ENCODE results near the gene CLEC16A. TPM values are rescaled to one million over a fixed set of nuclear protein-coding genes. Genes with fewer than 3 reads are reported as not detected.

CLEC16A gene
- total and polyA plus RNA-seq, 4 donors, result 14.3 to 44.4 (median 26.4) TPM

DNA sequence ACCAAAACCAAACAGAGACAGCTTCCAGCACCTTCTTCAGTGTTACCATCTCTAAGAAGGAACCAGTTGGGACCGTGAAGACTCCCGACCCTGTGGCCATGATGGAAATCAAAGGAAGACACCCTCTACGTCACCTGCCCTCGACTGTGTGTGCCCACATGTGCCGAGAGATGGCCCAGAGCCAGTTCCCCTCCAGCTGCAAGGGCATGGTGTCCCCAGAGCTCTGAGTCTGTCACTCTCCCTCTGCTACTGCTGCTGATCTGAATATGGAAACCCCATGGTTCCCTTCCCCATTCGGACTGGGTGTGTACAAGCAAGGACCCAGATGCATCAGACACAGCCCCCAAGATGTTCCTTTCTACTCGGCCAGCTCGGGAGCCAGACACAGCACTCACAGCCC lies 235.2 kb downstream of the CLEC16A start:
- DNase-seq, result no peak
- Histone ChIP-seq H3K27ac (ENCODE audit: low read depth in 1 of 2, low read length in 1 of 2) (no peak overlapping the region), H3K36me3 (ENCODE audit: control insufficient read depth in 4 of 4, insufficient read depth in 4 of 4, low read length in 4 of 4) (peaks cover 0 to 17% (median 3%) of the 10 kb centered on the region in 4 donors), H3K9me3 (ENCODE audit: control insufficient read depth in 4 of 4, insufficient read depth in 3 of 4, low read length in 3 of 4) (no peaks in the 10 kb centered on the region), H3K4me3 (no peak overlapping the region), H3K9ac (ENCODE audit: insufficient read depth in 1 of 2, low read length in 2 of 2) (no peak overlapping the region), H3K27me3 (ENCODE audit: control insufficient read depth in 3 of 3, insufficient read depth in 3 of 3, low read length in 2 of 3) (no peaks in the 10 kb centered on the region), H3K4me1 (ENCODE audit: control insufficient read depth in 5 of 5, insufficient read depth in 5 of 5, low read length in 5 of 5) (peaks cover 0 to 33% (median 4%) of the 10 kb centered on the region in 5 donors)
- no peak for ATAC-seq (ENCODE audit: insufficient read depth, low FRiP score)
- 85 to 86% methylated on average over 8 of the region's 8 CpGs for WGBS, 2 donors
- TF ChIP-seq, protein P1, sequence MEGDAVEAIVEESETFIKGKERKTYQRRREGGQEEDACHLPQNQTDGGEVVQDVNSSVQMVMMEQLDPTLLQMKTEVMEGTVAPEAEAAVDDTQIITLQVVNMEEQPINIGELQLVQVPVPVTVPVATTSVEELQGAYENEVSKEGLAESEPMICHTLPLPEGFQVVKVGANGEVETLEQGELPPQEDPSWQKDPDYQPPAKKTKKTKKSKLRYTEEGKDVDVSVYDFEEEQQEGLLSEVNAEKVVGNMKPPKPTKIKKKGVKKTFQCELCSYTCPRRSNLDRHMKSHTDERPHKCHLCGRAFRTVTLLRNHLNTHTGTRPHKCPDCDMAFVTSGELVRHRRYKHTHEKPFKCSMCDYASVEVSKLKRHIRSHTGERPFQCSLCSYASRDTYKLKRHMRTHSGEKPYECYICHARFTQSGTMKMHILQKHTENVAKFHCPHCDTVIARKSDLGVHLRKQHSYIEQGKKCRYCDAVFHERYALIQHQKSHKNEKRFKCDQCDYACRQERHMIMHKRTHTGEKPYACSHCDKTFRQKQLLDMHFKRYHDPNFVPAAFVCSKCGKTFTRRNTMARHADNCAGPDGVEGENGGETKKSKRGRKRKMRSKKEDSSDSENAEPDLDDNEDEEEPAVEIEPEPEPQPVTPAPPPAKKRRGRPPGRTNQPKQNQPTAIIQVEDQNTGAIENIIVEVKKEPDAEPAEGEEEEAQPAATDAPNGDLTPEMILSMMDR (IDR thresholded peaks at IDR 0.05; ENCODE audit: control extremely low read depth, extremely low read depth), result no peak

DNA sequence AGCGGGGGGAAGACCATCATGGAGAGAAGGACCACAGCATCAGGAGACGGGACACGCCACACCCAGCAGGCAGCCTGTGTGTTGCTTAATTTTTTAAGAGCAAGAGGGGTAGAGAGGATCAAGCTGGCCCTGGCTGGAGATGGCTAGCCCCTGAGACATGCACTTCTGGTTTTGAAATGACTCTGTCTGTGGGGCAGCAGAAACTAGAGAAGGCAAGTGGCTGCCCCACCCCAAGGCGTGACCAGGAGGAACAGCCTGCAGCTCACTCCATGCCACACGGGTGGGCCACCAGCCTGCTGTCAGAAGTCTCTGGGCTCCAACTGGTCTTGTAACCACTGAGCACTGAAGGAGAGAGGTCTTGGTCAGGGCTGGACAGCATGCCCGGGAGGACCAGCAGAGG lies 236.1 kb downstream of the CLEC16A start:
- 81% methylated on average over 6 of the region's 6 CpGs for WGBS, 2 donors

DNA sequence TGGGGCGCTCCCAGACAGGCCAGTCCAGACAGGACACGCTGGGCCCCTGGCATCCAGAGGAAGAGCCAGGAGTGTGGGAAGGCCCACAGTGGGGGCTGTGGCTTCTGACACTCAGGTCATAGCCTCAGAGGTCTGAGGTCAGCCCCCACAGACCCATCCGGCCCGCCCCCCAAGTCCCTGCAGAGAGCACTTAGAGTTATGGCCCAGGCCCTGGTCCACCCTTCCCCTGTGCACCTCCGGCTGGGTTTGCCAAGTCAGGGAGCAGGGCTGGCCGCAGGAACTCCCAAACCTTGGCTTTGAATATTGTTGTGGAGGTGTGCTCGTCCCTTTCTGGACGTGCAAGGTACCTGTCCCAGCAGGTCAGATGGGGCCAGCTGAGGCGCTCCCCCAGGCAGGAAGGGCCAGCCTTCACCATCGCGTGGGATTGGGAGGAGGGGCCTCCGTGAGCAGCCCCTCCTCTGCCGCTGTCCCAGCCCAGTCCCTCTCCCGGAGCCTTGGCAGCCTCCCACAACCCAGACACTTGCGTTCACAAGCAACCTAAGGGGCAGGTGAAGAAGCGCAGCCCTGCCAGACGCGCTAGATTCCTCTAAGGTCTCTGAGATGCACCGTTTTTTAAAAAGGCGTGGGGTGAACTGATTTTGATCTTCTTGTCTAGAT lies 237.0 kb downstream of the CLEC16A start:
- no peak overlapping the region for H3K9ac ChIP-seq (ENCODE audit: insufficient read depth in 1 of 2, low read length in 2 of 2)
- no peak for ATAC-seq (ENCODE audit: insufficient read depth, low FRiP score)
- H3K4me1 ChIP-seq (ENCODE audit: control insufficient read depth in 5 of 5, insufficient read depth in 5 of 5, low read length in 5 of 5), result peaks cover 0 to 16% (median 0%) of the 10 kb centered on the region in 5 donors
- DNase-seq, result no peak
- TF ChIP-seq, protein P1 (IDR thresholded peaks at IDR 0.05; ENCODE audit: control extremely low read depth, extremely low read depth), result no peak
- WGBS, 2 donors, result 91 to 92% methylated on average over 20 of the region's 20 CpGs
- H3K36me3 ChIP-seq (ENCODE audit: control insufficient read depth in 4 of 4, insufficient read depth in 4 of 4, low read length in 4 of 4), result peaks cover 0 to 17% (median 3%) of the 10 kb centered on the region in 4 donors
- H3K4me3 ChIP-seq, result no peak overlapping the region
- H3K27ac ChIP-seq (ENCODE audit: low read depth in 1 of 2, low read length in 1 of 2), result no peak overlapping the region
- no peaks in the 10 kb centered on the region for H3K27me3 ChIP-seq (ENCODE audit: control insufficient read depth in 3 of 3, insufficient read depth in 3 of 3, low read length in 2 of 3)
- H3K9me3 ChIP-seq (ENCODE audit: control insufficient read depth in 4 of 4, insufficient read depth in 3 of 4, low read length in 3 of 4), result no peaks in the 10 kb centered on the region

More for the DNA sequence above, 236.1 kb downstream of the CLEC16A start:
- no peak for DNase-seq
- Histone ChIP-seq H3K9ac (ENCODE audit: insufficient read depth in 1 of 2, low read length in 2 of 2) (no peak overlapping the region), H3K36me3 (ENCODE audit: control insufficient read depth in 4 of 4, insufficient read depth in 4 of 4, low read length in 4 of 4) (peaks cover 0 to 17% (median 3%) of the 10 kb centered on the region in 4 donors), H3K4me1 (ENCODE audit: control insufficient read depth in 5 of 5, insufficient read depth in 5 of 5, low read length in 5 of 5) (peaks cover 0 to 24% (median 4%) of the 10 kb centered on the region in 5 donors), H3K27me3 (ENCODE audit: control insufficient read depth in 3 of 3, insufficient read depth in 3 of 3, low read length in 2 of 3) (no peaks in the 10 kb centered on the region), H3K9me3 (ENCODE audit: control insufficient read depth in 4 of 4, insufficient read depth in 3 of 4, low read length in 3 of 4) (no peaks in the 10 kb centered on the region), H3K27ac (ENCODE audit: low read depth in 1 of 2, low read length in 1 of 2) (no peak overlapping the region), H3K4me3 (no peak overlapping the region)
- TF ChIP-seq, protein P1 (IDR thresholded peaks at IDR 0.05; ENCODE audit: control extremely low read depth, extremely low read depth), result no peak
- ATAC-seq (ENCODE audit: insufficient read depth, low FRiP score), result no peak

All from lung (tissue), 12 donors.